DND-41 (cell line): ENCODE measurements around the gene COX7B.
"Not testable (repeated sequence)": the region's sequence is repeated elsewhere in the genome, so short reads cannot be mapped to it uniquely, and the experiment has no call there.

Experiments
- ATAC-seq: fragments of 200-7000 bp; cut with Tn5 transposase; 3 replicates; pipeline ENCODE4 v1.9.1; 2021; ENCODE audit warnings: low read depth; ENCODE audit not compliant: insufficient read depth
- DNase-seq: peaks from one replicate; pipeline ENCODE4 v3.0.0-alpha.2; 2020
- H2AFZ ChIP-seq: 2 replicates; pipeline ENCODE4 v1.6.0; 2012; ENCODE audit warnings: low read depth, low read length
- H3K27ac ChIP-seq: 2 replicates; pipeline ENCODE4 v1.5.1; 2012; ENCODE audit warnings: low read length, inconsistent platforms
- H3K27me3 ChIP-seq: fragments of 200-600 bp; sonication (generic); 2 replicates; pipeline ENCODE4 v1.6.0; 2012; ENCODE audit warnings: low read length, mild to moderate bottlenecking, inconsistent platforms; ENCODE audit not compliant: insufficient read depth, poor library complexity
- H3K36me3 ChIP-seq: 2 replicates; pipeline ENCODE4 v1.5.1; 2012; ENCODE audit warnings: low read length, inconsistent platforms; ENCODE audit not compliant: insufficient read depth
- H3K4me1 ChIP-seq: 2 replicates; pipeline ENCODE4 v1.5.1; 2012; ENCODE audit warnings: mild to moderate bottlenecking, low read length; ENCODE audit not compliant: insufficient read depth
- H3K4me2 ChIP-seq: 2 replicates; pipeline ENCODE4 v1.6.0; 2012; ENCODE audit warnings: mild to moderate bottlenecking, moderate library complexity, low read length, inconsistent platforms; ENCODE audit not compliant: insufficient read depth
- H3K4me3 ChIP-seq, 2 experiments: fragments of 200-600 bp in 1 of 2; shearing (Covaris generic) in 1 of 2; 2 replicates each; pipeline ENCODE4 v1.5.1; 2012 to 2016; ENCODE audit warnings: inconsistent platforms in 2 of 2, low read length in 2 of 2, mild to moderate bottlenecking in 2 of 2, low read depth in 1 of 2, moderate library complexity in 1 of 2
- H3K79me2 ChIP-seq: 2 replicates; pipeline ENCODE4 v1.6.0; 2012; ENCODE audit warnings: low read length, inconsistent platforms; ENCODE audit not compliant: insufficient read depth
- H3K9ac ChIP-seq: 2 replicates; pipeline ENCODE4 v1.6.0; 2012; ENCODE audit warnings: low read depth, mild to moderate bottlenecking, inconsistent platforms, low read length, moderate library complexity
- H3K9me3 ChIP-seq: 2 replicates; pipeline ENCODE4 v1.5.1; 2012; ENCODE audit warnings: low read length, moderate library complexity, mild to moderate bottlenecking, inconsistent platforms; ENCODE audit not compliant: insufficient read depth, severe bottlenecking
- H4K20me1 ChIP-seq: 2 replicates; pipeline ENCODE4 v1.6.0; 2012; ENCODE audit warnings: low read length; ENCODE audit not compliant: insufficient read depth
- CTCF ChIP-seq: IDR thresholded peaks from 2 replicates; pipeline ENCODE4 v1.5.1; 2012; ENCODE audit warnings: borderline replicate concordance, low read length, moderate library complexity, mild to moderate bottlenecking; ENCODE audit not compliant: poor library complexity, severe bottlenecking; ENCODE audit errors: extremely low read depth
- EZH2 ChIP-seq: IDR thresholded peaks from 3 replicates; pipeline ENCODE4 v1.6.1; 2012; ENCODE audit warnings: borderline replicate concordance, low read depth, mild to moderate bottlenecking, moderate library complexity, low read length, inconsistent platforms; ENCODE audit not compliant: severe bottlenecking

Gene COX7B

DNA sequence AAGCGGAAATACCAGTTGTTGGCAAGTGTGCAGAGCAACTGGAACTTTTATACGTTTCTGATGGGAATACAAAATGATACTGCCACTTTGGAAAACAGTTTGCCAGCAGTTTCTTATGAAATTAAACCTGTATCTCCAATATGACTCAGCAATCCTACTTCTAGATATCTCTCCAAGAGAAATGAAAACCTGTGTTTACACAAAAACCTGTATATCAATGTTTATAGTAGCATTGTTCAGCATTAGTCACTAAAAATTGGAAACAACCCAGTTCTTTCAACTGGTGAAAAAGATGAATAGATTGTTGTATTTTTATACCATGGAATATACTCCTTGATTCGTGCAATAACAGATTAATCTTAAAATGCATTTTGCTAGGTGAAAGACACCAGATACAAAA is 38.0 kb downstream of the COX7B start:
- Histone ChIP-seq H2AFZ (no peak overlapping the region), H3K4me2 (no peak overlapping the region), H3K36me3 (no peaks in the 10 kb centered on the region), H3K27ac (no peak overlapping the region), H3K27me3 (no peaks in the 10 kb centered on the region), H4K20me1 (no peaks in the 10 kb centered on the region), H3K4me3 (no peak overlapping the region), H3K4me1 (no peaks in the 10 kb centered on the region), H3K9me3 (no peaks in the 10 kb centered on the region), H3K9ac (no peak overlapping the region), H3K79me2 (no peaks in the 10 kb centered on the region)
- TF ChIP-seq CTCF (no peak), EZH2 (no peak)
- DNase-seq (no peak), ATAC-seq (no peak)

- no peak overlapping the region for H3K27ac ChIP-seq
- no peaks in the 10 kb centered on the region for H3K36me3 ChIP-seq
- no peaks in the 10 kb centered on the region for H3K27me3 ChIP-seq
- H3K4me1 ChIP-seq: no peaks in the 10 kb centered on the region
- DNase-seq (no peak), ATAC-seq (no peak)
- no peaks in the 10 kb centered on the region for H3K79me2 ChIP-seq
- no peak for TF ChIP-seq CTCF
- no peak for TF ChIP-seq EZH2
- no peak overlapping the region for H3K9ac ChIP-seq
- H2AFZ ChIP-seq: no peak overlapping the region
- H3K4me2 ChIP-seq: no peak overlapping the region
- H3K9me3 ChIP-seq: no peaks in the 10 kb centered on the region
- H4K20me1 ChIP-seq: no peaks in the 10 kb centered on the region
- no peak overlapping the region for H3K4me3 ChIP-seq
These were observed 38.9 kb downstream of the COX7B start for GRCh38 chrX:77938083-77938680.

DNA sequence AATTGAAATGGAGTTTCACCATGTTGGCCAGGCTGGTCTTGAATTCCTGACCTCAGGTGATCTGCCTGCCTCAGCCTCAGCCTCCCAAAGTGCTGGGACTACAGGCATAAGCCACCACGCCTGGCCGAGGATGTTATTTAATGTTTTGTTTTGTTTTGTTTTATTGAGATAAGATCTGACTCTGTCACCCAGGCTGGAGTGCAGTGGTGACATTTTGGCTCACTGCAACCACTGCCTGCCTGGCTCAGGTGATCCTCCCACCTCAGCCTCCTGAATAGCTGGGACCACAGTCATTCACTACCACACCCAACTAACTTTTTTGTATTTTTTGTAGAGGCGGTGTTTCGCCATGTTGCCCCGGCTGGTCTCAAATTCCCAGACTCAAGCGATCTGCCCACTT is 45.8 kb downstream of the COX7B start:
- not testable (repeated sequence) for H3K36me3 ChIP-seq, H3K27me3 ChIP-seq, ATAC-seq, H3K4me3 ChIP-seq, H3K4me2 ChIP-seq, DNase-seq, H3K9me3 ChIP-seq, H3K9ac ChIP-seq, H4K20me1 ChIP-seq, H3K27ac ChIP-seq, H3K79me2 ChIP-seq, H2AFZ ChIP-seq, H3K4me1 ChIP-seq

GRCh38 chrX:77945910-77946545 is 46.8 kb downstream of the COX7B start:
- H3K4me1 ChIP-seq: no peaks in the 10 kb centered on the region
- no peaks in the 10 kb centered on the region for H4K20me1 ChIP-seq
- no peaks in the 10 kb centered on the region for H3K27me3 ChIP-seq
- H3K79me2 ChIP-seq: no peaks in the 10 kb centered on the region
- H3K27ac ChIP-seq: no peak overlapping the region
- H3K36me3 ChIP-seq: no peaks in the 10 kb centered on the region
- no peak overlapping the region for H2AFZ ChIP-seq
- H3K9me3 ChIP-seq: no peaks in the 10 kb centered on the region
- no peak overlapping the region for H3K4me3 ChIP-seq
- ATAC-seq (no peak), DNase-seq (no peak)
- no peak overlapping the region for H3K9ac ChIP-seq
- TF ChIP-seq EZH2 (no peak), CTCF (no peak)
- H3K4me2 ChIP-seq: no peak overlapping the region
